ENCODE measurements around the gene TEKT2.

Gene TEKT2

GRCh38 chr1:36107394-36107793 is 23.5 kb downstream of the TEKT2 start:
- Histone ChIP-seq H3K4me1 (peaks cover 0 to 40% (median 28%) of the 10 kb centered on the region in 10 experiments; a peak in 18 of 20 replicates), H3K4me3 (no peak overlapping the region), H3K9ac (no peak overlapping the region), H3K27ac (no peak overlapping the region), H3K27me3 (no peaks in the 10 kb centered on the region), H4K20me1 (no peaks in the 10 kb centered on the region), H3K36me3 (no peaks in the 10 kb centered on the region), H3K9me3 (replicated peaks in 1 of 11) (no peaks in the 10 kb centered on the region), H3K4me2 (peak overlapping the region in 6 of 11 experiments; percentile 10 to 76 (median 64); a peak in 10 of 22 replicates)
- TF ChIP-seq Cebpa-rat (IDR thresholded peaks at IDR 0.05): no peak

- H3K4me1 ChIP-seq: peaks cover 0 to 40% (median 28%) of the 10 kb centered on the region in 10 experiments; a peak in 18 of 20 replicates
- no peaks in the 10 kb centered on the region for H4K20me1 ChIP-seq
- no peak overlapping the region for H3K4me3 ChIP-seq
- peak overlapping the region in 1 of 11 experiments; percentile 13; a peak in 1 of 22 replicates for H3K9ac ChIP-seq
- H3K27me3 ChIP-seq: no peaks in the 10 kb centered on the region
- H3K36me3 ChIP-seq: no peaks in the 10 kb centered on the region
- no peak overlapping the region; a peak in 1 of 22 replicates for H3K27ac ChIP-seq
- no peaks in the 10 kb centered on the region for H3K9me3 ChIP-seq (replicated peaks in 1 of 11)
- no peak for TF ChIP-seq Cebpa-rat (IDR thresholded peaks at IDR 0.05)
- peak overlapping the region in 9 of 11 experiments; percentile 44 to 76 (median 62); a peak in 15 of 22 replicates for H3K4me2 ChIP-seq
Measured at GRCh38 chr1:36108314-36108713, 24.4 kb downstream of the TEKT2 start.

DNA sequence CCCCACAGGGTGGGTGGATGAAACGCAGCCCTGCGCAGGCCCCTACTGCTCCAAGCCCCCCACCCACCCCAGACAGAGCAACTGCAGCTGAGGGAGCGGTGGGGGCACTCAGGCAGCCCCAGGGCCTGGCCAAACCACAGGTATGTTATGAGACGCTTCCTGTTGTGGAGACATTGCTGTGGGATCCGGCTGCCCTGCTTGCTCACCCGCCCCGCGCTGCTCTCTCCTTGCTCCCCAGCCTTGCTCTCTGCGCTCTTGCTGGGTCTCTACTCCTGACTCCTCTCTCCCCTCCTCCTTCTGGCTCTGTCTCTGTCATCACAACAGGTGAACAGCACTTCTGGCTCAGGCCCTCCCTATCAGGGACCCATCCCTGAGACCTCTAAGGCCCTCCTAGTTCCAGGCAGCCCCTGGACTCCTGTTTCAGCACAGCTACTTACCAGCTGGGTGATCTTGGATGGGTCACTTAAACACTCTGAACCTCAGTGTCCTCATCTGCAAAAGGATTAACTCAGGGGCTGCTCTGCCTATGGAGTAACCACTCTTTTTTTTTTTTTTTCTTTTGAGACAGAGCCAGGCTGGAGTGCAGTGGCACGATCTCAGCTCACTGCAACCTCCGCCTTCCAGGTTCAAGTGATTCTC is 25.3 kb downstream of the TEKT2 start:
- Histone ChIP-seq H3K4me1 (peaks cover 0 to 44% (median 31%) of the 10 kb centered on the region in 10 experiments; a peak in 18 of 20 replicates), H3K9me3 (replicated peaks in 1 of 11) (no peaks in the 10 kb centered on the region), H3K27me3 (no peaks in the 10 kb centered on the region), H3K36me3 (no peaks in the 10 kb centered on the region), H4K20me1 (no peaks in the 10 kb centered on the region), H3K9ac (peak overlapping the region in 5 of 11 experiments; percentile 19 to 48 (median 41); a peak in 5 of 22 replicates), H3K27ac (peak overlapping the region in 3 of 11 experiments; percentile 9 to 40 (median 35); a peak in 4 of 22 replicates), H3K4me2 (peak overlapping the region; percentile 13 to 76 (median 62); a peak in 19 of 22 replicates), H3K4me3 (no peak overlapping the region)
- TF ChIP-seq Cebpa-rat (IDR thresholded peaks at IDR 0.05): no peak

DNA sequence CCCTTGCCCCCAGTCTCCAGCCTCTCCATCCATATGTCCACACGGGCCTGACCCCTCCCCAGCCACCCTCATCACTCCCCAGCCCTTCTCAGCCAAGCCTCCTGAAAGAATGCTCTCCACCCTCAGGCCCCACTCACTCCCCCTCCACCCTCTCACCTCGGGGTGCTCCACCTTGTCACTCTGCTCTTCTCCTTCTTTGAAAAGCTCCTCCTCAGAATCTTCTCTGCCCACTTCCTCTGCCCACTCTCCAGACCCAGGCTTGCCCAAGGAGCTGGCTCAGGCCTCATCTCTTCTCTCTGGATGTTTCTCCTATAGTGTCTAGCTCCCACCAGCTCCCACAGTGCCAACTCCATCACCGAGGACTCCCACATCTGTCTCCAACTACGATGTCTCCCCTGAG is 27.3 kb downstream of the TEKT2 start:
- Histone ChIP-seq H3K27ac (no peak overlapping the region), H4K20me1 (peaks cover 0 to 7% (median 0%) of the 10 kb centered on the region in 11 experiments; a peak in 1 of 22 replicates), H3K27me3 (no peaks in the 10 kb centered on the region), H3K9me3 (replicated peaks in 1 of 11) (no peaks in the 10 kb centered on the region), H3K4me2 (no peak overlapping the region), H3K4me1 (peaks cover 4 to 49% (median 35%) of the 10 kb centered on the region in 10 experiments; a peak in 19 of 20 replicates), H3K36me3 (no peaks in the 10 kb centered on the region), H3K9ac (no peak overlapping the region), H3K4me3 (no peak overlapping the region)
- TF ChIP-seq Cebpa-rat (IDR thresholded peaks at IDR 0.05): no peak

DNA sequence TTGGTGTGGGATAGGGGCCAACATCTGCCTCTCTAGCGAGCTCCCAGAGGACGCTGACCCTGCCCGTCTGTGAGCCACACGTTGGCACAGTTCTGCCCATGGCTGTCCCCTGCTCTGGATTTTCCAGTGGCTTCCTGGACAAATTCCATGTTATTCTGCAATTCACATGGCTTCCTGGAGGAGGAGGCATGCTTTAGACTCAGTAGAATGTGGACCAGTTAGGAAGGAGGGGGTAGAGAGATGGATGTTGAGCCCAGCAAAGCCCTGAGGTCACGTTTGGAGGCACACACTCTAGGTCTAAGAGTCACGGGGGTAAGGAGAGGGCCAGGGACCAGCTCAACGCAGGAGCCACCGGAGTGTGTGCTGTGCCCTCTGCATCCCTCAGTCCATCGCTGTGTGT is 28.9 kb downstream of the TEKT2 start:
- no peak overlapping the region for H3K27ac ChIP-seq
- no peak for TF ChIP-seq Cebpa-rat (IDR thresholded peaks at IDR 0.05)
- no peaks in the 10 kb centered on the region for H3K27me3 ChIP-seq
- H3K9me3 ChIP-seq (replicated peaks in 1 of 11): no peaks in the 10 kb centered on the region
- H4K20me1 ChIP-seq: peaks cover 0 to 7% (median 0%) of the 10 kb centered on the region in 11 experiments; a peak in 1 of 22 replicates
- no peak overlapping the region for H3K9ac ChIP-seq
- H3K4me3 ChIP-seq: no peak overlapping the region
- no peaks in the 10 kb centered on the region for H3K36me3 ChIP-seq
- no peak overlapping the region for H3K4me2 ChIP-seq
- H3K4me1 ChIP-seq: peaks cover 7 to 34% (median 27%) of the 10 kb centered on the region in 10 experiments; a peak in 19 of 20 replicates

GRCh38 chr1:36114371-36114770 is 30.5 kb downstream of the TEKT2 start:
- Histone ChIP-seq H3K9me3 (replicated peaks in 1 of 11) (no peaks in the 10 kb centered on the region), H3K36me3 (no peaks in the 10 kb centered on the region), H3K4me3 (no peak overlapping the region), H3K4me2 (peak overlapping the region in 8 of 11 experiments; percentile 10 to 62 (median 32); a peak in 12 of 22 replicates), H3K27ac (no peak overlapping the region), H4K20me1 (peaks cover 0 to 7% (median 0%) of the 10 kb centered on the region in 11 experiments; a peak in 1 of 22 replicates), H3K4me1 (peaks cover 11 to 25% (median 17%) of the 10 kb centered on the region in 10 experiments), H3K27me3 (no peaks in the 10 kb centered on the region), H3K9ac (no peak overlapping the region)
- no peak for TF ChIP-seq Cebpa-rat (IDR thresholded peaks at IDR 0.05)

GRCh38 chr1:36115200-36115669 is 31.3 kb downstream of the TEKT2 start:
- Histone ChIP-seq H3K27me3 (no peaks in the 10 kb centered on the region), H4K20me1 (peaks cover 0 to 7% (median 0%) of the 10 kb centered on the region in 11 experiments; a peak in 1 of 22 replicates), H3K4me1 (peaks cover 11 to 30% (median 22%) of the 10 kb centered on the region in 10 experiments), H3K4me3 (no peak overlapping the region), H3K36me3 (no peaks in the 10 kb centered on the region), H3K9me3 (replicated peaks in 1 of 11) (no peaks in the 10 kb centered on the region), H3K4me2 (peak overlapping the region in 1 of 11 experiments; percentile 37; a peak in 1 of 22 replicates), H3K9ac (no peak overlapping the region), H3K27ac (no peak overlapping the region)
- TF ChIP-seq Cebpa-rat (IDR thresholded peaks at IDR 0.05): no peak

- no peaks in the 10 kb centered on the region for H3K27me3 ChIP-seq
- peaks cover 18 to 37% (median 27%) of the 10 kb centered on the region in 10 experiments for H3K4me1 ChIP-seq
- no peak overlapping the region for H3K27ac ChIP-seq
- no peak overlapping the region; a peak in 1 of 22 replicates for H3K9ac ChIP-seq
- H3K4me2 ChIP-seq: peak overlapping the region in 3 of 11 experiments; percentile 12 to 44 (median 37); a peak in 4 of 22 replicates
- TF ChIP-seq Cebpa-rat (IDR thresholded peaks at IDR 0.05): no peak
- no peaks in the 10 kb centered on the region for H3K36me3 ChIP-seq
- peaks cover 0 to 7% (median 0%) of the 10 kb centered on the region in 11 experiments; a peak in 1 of 22 replicates for H4K20me1 ChIP-seq
- no peak overlapping the region for H3K4me3 ChIP-seq
- H3K9me3 ChIP-seq (replicated peaks in 1 of 11): no peaks in the 10 kb centered on the region
Measured at GRCh38 chr1:36115931-36116330, 32.0 kb downstream of the TEKT2 start.

- no peak overlapping the region for H3K4me2 ChIP-seq
- TF ChIP-seq Cebpa-rat (IDR thresholded peaks at IDR 0.05): no peak
- H3K27ac ChIP-seq: no peak overlapping the region
Measured at GRCh38 chr1:36116901-36117300, 33.0 kb downstream of the TEKT2 start.

More at GRCh38 chr1:36116901-36117300, 33.0 kb downstream of the TEKT2 start:
- H3K9me3 ChIP-seq (replicated peaks in 1 of 11): no peaks in the 10 kb centered on the region
- H3K36me3 ChIP-seq: no peaks in the 10 kb centered on the region
- peaks cover 0 to 7% (median 0%) of the 10 kb centered on the region in 11 experiments; a peak in 1 of 22 replicates for H4K20me1 ChIP-seq
- peaks cover 20 to 43% (median 32%) of the 10 kb centered on the region in 10 experiments for H3K4me1 ChIP-seq
- peaks cover 0 to 8% (median 5%) of the 10 kb centered on the region in 11 experiments; a peak in 17 of 22 replicates for H3K27me3 ChIP-seq
- no peak overlapping the region for H3K9ac ChIP-seq
- H3K4me3 ChIP-seq: no peak overlapping the region

All from BLaER1 treated with 17β-estradiol and CSF1 and Interleukin-3, amounts not matched to agents 10 nM and 100 nM (cell line).